GM19463 (cell line): ENCODE results near the gene GBP3.
"Not testable (repeated sequence)": the region's sequence is repeated elsewhere in the genome, so short reads cannot be mapped to it uniquely, and the experiment has no call there.

Source experiments
- ATAC-seq: cut with Tn5 transposase; IDR thresholded peaks from one replicate; pipeline ENCODE4 v1.9.1; 2021; ENCODE audit warnings: mild to moderate bottlenecking, moderate library complexity; ENCODE audit not compliant: unreplicated experiment

Gene GBP3

GRCh38 chr1:89022167-89022959, at the start of gene GBP3:
GBP3 (minus strand) TSS chr1:89022866; CDS start chr1:89020721, 2,145 bp downstream.
- ATAC-seq: peak; percentile 70

- ATAC-seq: no peak
These were observed 47.8 kb upstream of the GBP3 start for GRCh38 chr1:89070509-89070908.

- no peak for ATAC-seq
These were observed 47.3 kb upstream of the GBP3 start for GRCh38 chr1:89069951-89070350.

- ATAC-seq: no peak
These were observed 45.6 kb upstream of the GBP3 start for GRCh38 chr1:89068291-89068690.

- ATAC-seq: peak; percentile 57
These were observed 42.6 kb upstream of the GBP3 start, which contains the start of gene GBP1 for GRCh38 chr1:89065079-89065868. GBP1 (minus strand) TSS chr1:89065208; CDS start chr1:89063234, 1,974 bp downstream.

GRCh38 chr1:89064632-89065031, 42.0 kb upstream of the GBP3 start:
- peak; percentile 38 for ATAC-seq

GRCh38 chr1:89063094-89063493, 40.4 kb upstream of the GBP3 start:
- ATAC-seq: no peak

GRCh38 chr1:89060091-89060490, 37.4 kb upstream of the GBP3 start:
- ATAC-seq: no peak

GRCh38 chr1:89051955-89052312, 29.3 kb upstream of the GBP3 start:
- ATAC-seq: no peak

GRCh38 chr1:89051300-89051954, 28.8 kb upstream of the GBP3 start:
- no peak for ATAC-seq

GRCh38 chr1:89050649-89051033, 28.0 kb upstream of the GBP3 start:
- no peak for ATAC-seq

- not testable (repeated sequence) for ATAC-seq
These were observed 27.4 kb upstream of the GBP3 start for GRCh38 chr1:89049901-89050648.

GRCh38 chr1:89049187-89049586, 26.5 kb upstream of the GBP3 start:
- ATAC-seq: not testable (repeated sequence)

GRCh38 chr1:89047734-89048133, 25.1 kb upstream of the GBP3 start:
- ATAC-seq: no peak

- peak; percentile 85 for ATAC-seq
These were observed 23.9 kb upstream of the GBP3 start for GRCh38 chr1:89046318-89047183.

- no peak for ATAC-seq
These were observed 22.5 kb upstream of the GBP3 start for GRCh38 chr1:89044970-89045721.

- no peak for ATAC-seq
These were observed 21.3 kb upstream of the GBP3 start for GRCh38 chr1:89043940-89044339.

GRCh38 chr1:89042491-89042890, 19.8 kb upstream of the GBP3 start:
- no peak for ATAC-seq

- ATAC-seq: no peak
These were observed 19.1 kb upstream of the GBP3 start for GRCh38 chr1:89041721-89042120.
